DOHH2 (cell line): Measurements from ENCODE around the gene CD72.

ENCODE experiments used
- H3F3A ChIP-seq: fragments of 200-600 bp; sonication (generic), shearing (Covaris generic); 2 replicates; pipeline ENCODE4 v1.6.0; 2016; ENCODE audit warnings: antibody characterized with exemption, mild to moderate bottlenecking; ENCODE audit not compliant: control insufficient read depth, insufficient read depth
- H3K27ac ChIP-seq: fragments of 200-600 bp; sonication (generic); 2 replicates; pipeline ENCODE4 v1.5.1; 2014; ENCODE audit warnings: low read depth, mild to moderate bottlenecking, low read length, moderate library complexity
- H3K27me3 ChIP-seq: fragments of 200-600 bp; sonication (generic); 2 replicates; pipeline ENCODE4 v1.6.1; 2014; ENCODE audit warnings: mild to moderate bottlenecking, low read length, mixed read lengths; ENCODE audit not compliant: control insufficient read depth
- H3K36me3 ChIP-seq: fragments of 200-600 bp; sonication (generic); 2 replicates; pipeline ENCODE4 v1.6.1; 2014; ENCODE audit warnings: mild to moderate bottlenecking, low read length, moderate library complexity, mixed read lengths; ENCODE audit not compliant: control insufficient read depth
- H3K4me1 ChIP-seq: fragments of 200-600 bp; sonication (generic); 2 replicates; pipeline ENCODE4 v1.6.1; 2014; ENCODE audit warnings: mild to moderate bottlenecking, low read length, mixed read lengths; ENCODE audit not compliant: control insufficient read depth
- H3K4me2 ChIP-seq: fragments of 200-600 bp; sonication (generic); 2 replicates; pipeline ENCODE4 v1.6.0; 2014; ENCODE audit warnings: mild to moderate bottlenecking, low read length, moderate library complexity
- H3K4me3 ChIP-seq: fragments of 200-600 bp; sonication (generic); 2 replicates; pipeline ENCODE4 v1.5.1; 2014; ENCODE audit warnings: mild to moderate bottlenecking, low read length, mixed read lengths
- H3K79me2 ChIP-seq: fragments of 200-600 bp; sonication (generic); 2 replicates; pipeline ENCODE4 v1.6.1; 2014; ENCODE audit warnings: mild to moderate bottlenecking, low read length, mixed read lengths; ENCODE audit not compliant: control insufficient read depth
- H3K9me2 ChIP-seq: fragments of 200-600 bp; sonication (generic); replicated peaks from 2 replicates; pipeline ENCODE4 v1.6.1; 2014; ENCODE audit warnings: mild to moderate bottlenecking, low read length, mixed read lengths; ENCODE audit not compliant: control insufficient read depth
- H3K9me3 ChIP-seq: fragments of 200-600 bp; sonication (generic); 2 replicates; pipeline ENCODE4 v1.6.1; 2014; ENCODE audit warnings: antibody characterized with exemption, low read length, mixed read lengths; ENCODE audit not compliant: control insufficient read depth, insufficient read depth
- H4K20me1 ChIP-seq: fragments of 200-600 bp; sonication (generic); 2 replicates; pipeline ENCODE4 v1.6.0; 2014; ENCODE audit warnings: low read depth, mild to moderate bottlenecking, antibody characterized with exemption, low read length, moderate library complexity; ENCODE audit not compliant: control insufficient read depth, insufficient read depth
- EZH2phosphoT487 ChIP-seq: fragments of 200-600 bp; sonication (generic); IDR thresholded peaks from 2 replicates; pipeline ENCODE4 v1.6.1; 2017; ENCODE audit warnings: borderline replicate concordance, mild to moderate bottlenecking, antibody characterized with exemption, low read length, moderate library complexity, mixed read lengths
- TF ChIP-seq, protein P1 (sequence below): fragments of 200-600 bp; sonication (generic); IDR thresholded peaks from one replicate; pipeline ENCODE4 v1.5.1; 2014; ENCODE audit warnings: antibody characterized with exemption, mild to moderate bottlenecking, low read depth, low read length; ENCODE audit not compliant: poor library complexity, severe bottlenecking

Gene CD72

DNA sequence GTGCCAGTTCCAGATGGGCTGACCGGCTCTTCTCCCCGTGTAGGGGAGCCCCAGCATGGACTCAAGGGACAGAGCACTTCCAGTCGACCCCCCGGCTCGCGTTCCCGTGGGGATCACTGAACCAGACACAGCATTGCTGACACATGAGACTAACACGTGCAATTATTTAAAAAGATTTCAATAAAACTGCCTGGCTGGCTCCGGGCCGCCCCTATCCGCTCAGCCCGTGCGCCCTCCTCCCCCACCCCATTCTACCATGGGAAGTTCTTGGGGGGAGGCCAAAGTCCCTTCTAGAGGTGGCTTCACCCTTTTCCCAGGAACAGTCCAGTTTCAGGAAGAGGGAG, 8.4 kb downstream of the CD72 start:
- peaks cover 15% of the 10 kb centered on the region for H3K79me2 ChIP-seq
- H4K20me1 ChIP-seq, result no peaks in the 10 kb centered on the region
- no peak overlapping the region for H3K27ac ChIP-seq
- H3K9me2 ChIP-seq, result no peaks in the 10 kb centered on the region
- peaks cover 18% of the 10 kb centered on the region for H3K4me1 ChIP-seq
- H3F3A ChIP-seq, result no peaks in the 10 kb centered on the region
- H3K36me3 ChIP-seq, result peaks cover 35% of the 10 kb centered on the region
- TF ChIP-seq, protein P1, sequence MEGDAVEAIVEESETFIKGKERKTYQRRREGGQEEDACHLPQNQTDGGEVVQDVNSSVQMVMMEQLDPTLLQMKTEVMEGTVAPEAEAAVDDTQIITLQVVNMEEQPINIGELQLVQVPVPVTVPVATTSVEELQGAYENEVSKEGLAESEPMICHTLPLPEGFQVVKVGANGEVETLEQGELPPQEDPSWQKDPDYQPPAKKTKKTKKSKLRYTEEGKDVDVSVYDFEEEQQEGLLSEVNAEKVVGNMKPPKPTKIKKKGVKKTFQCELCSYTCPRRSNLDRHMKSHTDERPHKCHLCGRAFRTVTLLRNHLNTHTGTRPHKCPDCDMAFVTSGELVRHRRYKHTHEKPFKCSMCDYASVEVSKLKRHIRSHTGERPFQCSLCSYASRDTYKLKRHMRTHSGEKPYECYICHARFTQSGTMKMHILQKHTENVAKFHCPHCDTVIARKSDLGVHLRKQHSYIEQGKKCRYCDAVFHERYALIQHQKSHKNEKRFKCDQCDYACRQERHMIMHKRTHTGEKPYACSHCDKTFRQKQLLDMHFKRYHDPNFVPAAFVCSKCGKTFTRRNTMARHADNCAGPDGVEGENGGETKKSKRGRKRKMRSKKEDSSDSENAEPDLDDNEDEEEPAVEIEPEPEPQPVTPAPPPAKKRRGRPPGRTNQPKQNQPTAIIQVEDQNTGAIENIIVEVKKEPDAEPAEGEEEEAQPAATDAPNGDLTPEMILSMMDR, result no peak
- TF ChIP-seq EZH2phosphoT487, result no peak
- no peaks in the 10 kb centered on the region for H3K9me3 ChIP-seq
- H3K4me3 ChIP-seq, result no peak overlapping the region
- no peaks in the 10 kb centered on the region for H3K27me3 ChIP-seq
- no peak overlapping the region for H3K4me2 ChIP-seq

DNA sequence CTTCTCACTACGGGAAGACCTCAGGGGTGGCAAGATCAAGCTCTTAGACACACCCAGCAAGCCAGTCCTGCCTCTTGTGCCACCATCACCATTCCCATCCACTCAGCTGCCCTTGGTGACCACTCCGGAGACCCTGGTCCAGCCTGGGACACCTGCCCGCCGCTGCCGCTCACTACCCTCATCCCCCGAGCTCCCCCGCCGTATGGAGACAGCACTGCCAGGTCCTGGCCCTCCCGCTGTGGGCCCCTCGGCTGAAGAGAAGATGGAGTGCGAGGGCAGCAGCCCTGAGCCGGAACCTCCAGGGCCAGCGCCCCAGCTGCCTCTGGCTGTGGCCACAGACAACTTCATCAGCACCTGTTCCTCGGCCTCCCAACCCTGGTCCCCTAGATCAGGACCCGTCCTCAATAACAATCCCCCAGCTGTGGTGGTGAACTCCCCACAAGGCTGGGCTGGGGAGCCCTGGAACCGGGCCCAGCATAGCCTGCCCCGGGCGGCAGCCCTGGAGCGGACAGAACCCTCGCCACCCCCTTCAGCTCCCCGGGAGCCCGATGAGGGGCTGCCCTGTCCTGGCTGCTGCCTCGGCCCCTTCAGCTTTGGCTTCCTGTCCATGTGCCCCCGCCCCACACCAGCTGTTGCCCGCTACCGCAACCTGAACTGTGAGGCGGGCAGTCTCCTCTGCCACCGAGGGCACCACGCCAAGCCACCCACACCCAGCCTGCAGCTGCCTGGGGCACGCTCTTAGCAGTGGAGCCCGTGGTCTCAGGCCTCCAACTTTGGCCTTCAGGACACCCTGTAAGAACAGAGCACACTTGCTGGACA, 9.0 kb downstream of the CD72 start:
- no peaks in the 10 kb centered on the region for H3F3A ChIP-seq
- H3K79me2 ChIP-seq, result peaks cover 15% of the 10 kb centered on the region
- no peak overlapping the region for H3K27ac ChIP-seq
- no peaks in the 10 kb centered on the region for H3K9me2 ChIP-seq
- peaks cover 22% of the 10 kb centered on the region for H3K4me1 ChIP-seq
- peaks cover 35% of the 10 kb centered on the region for H3K36me3 ChIP-seq
- H3K4me3 ChIP-seq, result no peak overlapping the region
- no peak overlapping the region for H3K4me2 ChIP-seq
- no peaks in the 10 kb centered on the region for H3K27me3 ChIP-seq
- no peaks in the 10 kb centered on the region for H3K9me3 ChIP-seq
- TF ChIP-seq, protein P1, result no peak
- TF ChIP-seq EZH2phosphoT487, result no peak
- no peaks in the 10 kb centered on the region for H4K20me1 ChIP-seq

DNA sequence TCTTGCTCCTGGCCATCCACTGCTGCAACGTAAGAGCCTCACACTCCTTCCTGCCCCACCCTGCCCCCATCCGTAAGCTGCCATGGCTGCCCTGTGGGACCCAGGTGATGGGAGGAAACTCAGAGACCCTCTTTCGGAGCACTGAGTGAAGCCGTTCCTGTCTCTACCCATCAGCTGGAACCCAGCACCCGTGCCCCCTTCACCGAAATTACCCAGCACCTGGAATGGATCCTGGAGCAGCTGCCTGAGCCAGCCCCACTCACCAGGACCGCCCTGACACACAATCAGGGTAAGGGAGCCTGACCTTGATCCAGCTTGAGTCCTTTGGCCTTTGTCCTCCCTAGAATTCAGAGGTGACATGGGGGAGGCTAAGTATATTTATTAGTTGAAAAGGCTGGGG, 10.0 kb downstream of the CD72 start:
- no peaks in the 10 kb centered on the region for H3F3A ChIP-seq
- no peak overlapping the region for H3K4me2 ChIP-seq
- no peaks in the 10 kb centered on the region for H4K20me1 ChIP-seq
- H3K4me3 ChIP-seq, result no peak overlapping the region
- H3K9me2 ChIP-seq, result no peaks in the 10 kb centered on the region
- no peaks in the 10 kb centered on the region for H3K9me3 ChIP-seq
- peaks cover 35% of the 10 kb centered on the region for H3K36me3 ChIP-seq
- H3K27me3 ChIP-seq, result no peaks in the 10 kb centered on the region
- no peak for TF ChIP-seq EZH2phosphoT487
- TF ChIP-seq, protein P1, result no peak
- peaks cover 28% of the 10 kb centered on the region for H3K4me1 ChIP-seq
- no peak overlapping the region for H3K27ac ChIP-seq
- peaks cover 15% of the 10 kb centered on the region for H3K79me2 ChIP-seq
